ENCODE data around the gene SLC7A10.

Gene SLC7A10

GRCh38 chr19:33254245-33254824 lies 28.7 kb upstream of the SLC7A10 start:
- FAIRE-seq: no peak

- no peak for FAIRE-seq
Measured at GRCh38 chr19:33252971-33253370, 27.3 kb upstream of the SLC7A10 start.

GRCh38 chr19:33252418-33252962 lies 26.8 kb upstream of the SLC7A10 start:
- no peak for FAIRE-seq

GRCh38 chr19:33251526-33252090 lies 26.0 kb upstream of the SLC7A10 start:
- FAIRE-seq: no peak

GRCh38 chr19:33251076-33251475 lies 25.4 kb upstream of the SLC7A10 start:
- no peak for FAIRE-seq

- FAIRE-seq: no peak
Measured at GRCh38 chr19:33250500-33250899, 24.9 kb upstream of the SLC7A10 start.

- peak; percentile 46 for FAIRE-seq
Measured at GRCh38 chr19:33249740-33250366, 24.2 kb upstream of the SLC7A10 start.

GRCh38 chr19:33248954-33249613 lies 23.4 kb upstream of the SLC7A10 start:
- FAIRE-seq: no peak

- FAIRE-seq: no peak
Measured at GRCh38 chr19:33248553-33248953, 22.9 kb upstream of the SLC7A10 start.

- FAIRE-seq: no peak
Measured at GRCh38 chr19:33248104-33248503, 22.5 kb upstream of the SLC7A10 start.

- no peak for FAIRE-seq
Measured at GRCh38 chr19:33247441-33247819, 21.8 kb upstream of the SLC7A10 start.

GRCh38 chr19:33246709-33247440 lies 21.2 kb upstream of the SLC7A10 start:
- no peak for FAIRE-seq

GRCh38 chr19:33245948-33246708 lies 20.5 kb upstream of the SLC7A10 start:
- no peak for FAIRE-seq

- FAIRE-seq: no peak
Measured at GRCh38 chr19:33242911-33243310, 17.3 kb upstream of the SLC7A10 start.

- FAIRE-seq: no peak
Measured at GRCh38 chr19:33242131-33242530, 16.5 kb upstream of the SLC7A10 start.

GRCh38 chr19:33241530-33242101 lies 16.0 kb upstream of the SLC7A10 start:
- no peak for FAIRE-seq

- FAIRE-seq: no peak
Measured at GRCh38 chr19:33241091-33241529, 15.5 kb upstream of the SLC7A10 start.

- no peak for FAIRE-seq
Measured at GRCh38 chr19:33240181-33240771, 14.6 kb upstream of the SLC7A10 start.

- no peak for FAIRE-seq
Measured at GRCh38 chr19:33239223-33239975, 13.7 kb upstream of the SLC7A10 start.

- no peak for FAIRE-seq
Measured at GRCh38 chr19:33238481-33239149, 13.0 kb upstream of the SLC7A10 start.

Data from endometrium (tissue), 2 donors.